Colonic mucosa (tissue), 4 donors: ENCODE measurements around the gene DIPK2B. TPM values are rescaled to one million over a fixed set of nuclear protein-coding genes. Genes with fewer than 3 reads are reported as not detected.

Experiments used
- DNase-seq: peaks from one replicate; pipeline ENCODE4 v3.0.0-alpha.2; 2020
- H3K27ac ChIP-seq: fragments of 200-600 bp; one replicate; pipeline ENCODE4 v1.8.0; 2021
- H3K27me3 ChIP-seq: fragments of 200-600 bp; one replicate; pipeline ENCODE4 v1.8.0; 2021
- H3K36me3 ChIP-seq: fragments of 200-600 bp; one replicate; pipeline ENCODE4 v1.8.0; 2021
- H3K4me1 ChIP-seq: fragments of 200-600 bp; one replicate; pipeline ENCODE4 v1.8.0; 2021; ENCODE audit warnings: mild to moderate bottlenecking
- H3K4me3 ChIP-seq: fragments of 200-600 bp; one replicate; pipeline ENCODE4 v1.8.0; 2021
- H3K9ac ChIP-seq, 2 donors: one replicate each; pipeline ENCODE4 v1.7.0; 2013; ENCODE audit warnings: control low read depth in 2 of 2, low read depth in 2 of 2, low read length in 2 of 2
- H3K9me3 ChIP-seq: fragments of 200-600 bp; one replicate; pipeline ENCODE4 v1.8.0; 2021
- CTCF ChIP-seq: fragments of 200-600 bp; IDR thresholded peaks from one replicate; pipeline ENCODE4 v1.8.0; 2022; ENCODE audit warnings: antibody characterized with exemption, mild to moderate bottlenecking
- intact Hi-C: fragments of 100-400 bp; cut with DNase I; formaldehyde crosslinking; loops from one replicate; pipeline ENCODE4 v1.14.1; 2022
- total RNA-seq, 2 donors: library from RNA; stranded (reverse); fragmentation: NEBNext Ultra II Directional in 1 of 2; extraction: Animal tissue kit (Norgen Biotek cat#: 25700) in 1 of 2; gene quantifications; one replicate each; pipeline ENCODE4 v1.2.1, GENCODE V29; 2021
- donor health status: healthy.
- donor health status: DM: no; HTN: no; CAD: no.
- donor health status: DM: no; HTN: no; CAD: no.

The DIPK2B gene
- total RNA-seq, result 1 to 10 TPM; 1.5 to 2.5 TPM

- H3K4me3 ChIP-seq, result no peak within 1 kb of the TSS
- H3K4me1 ChIP-seq, result peaks cover 7% of the 10 kb centered on the region
- TF ChIP-seq CTCF, result no peak
- H3K9ac ChIP-seq, result no peak within 1 kb of the TSS
- H3K9me3 ChIP-seq, result no peaks in the 10 kb centered on the region
- no peaks in the 10 kb centered on the region for H3K27me3 ChIP-seq
- intact Hi-C loops, result no loop called here
- DNase-seq, result no peak
- H3K27ac ChIP-seq, result no peak within 1 kb of the TSS
- no peaks in the 10 kb centered on the region for H3K36me3 ChIP-seq
Observed at GRCh38 chrX:45200741-45201234, at the start of gene DIPK2B. TSS of gene DIPK2B (minus strand) at chrX:45200876. CDS start at chrX:45200826, 50 bp downstream.

GRCh38 chrX:45240301-45240700 lies 39.6 kb upstream of the DIPK2B start:
- Histone ChIP-seq H3K27me3 (no peaks in the 10 kb centered on the region), H3K9ac (no peak overlapping the region)

GRCh38 chrX:45238489-45238888 lies 37.8 kb upstream of the DIPK2B start:
- intact Hi-C loops, result no loop called here
- Histone ChIP-seq H3K27ac (no peak overlapping the region), H3K9ac (no peak overlapping the region), H3K4me1 (no peaks in the 10 kb centered on the region), H3K9me3 (no peaks in the 10 kb centered on the region), H3K4me3 (no peak overlapping the region), H3K27me3 (no peaks in the 10 kb centered on the region), H3K36me3 (no peaks in the 10 kb centered on the region)
- no peak for TF ChIP-seq CTCF
- DNase-seq, result no peak

More at GRCh38 chrX:45240301-45240700, 39.6 kb upstream of the DIPK2B start:
- no peaks in the 10 kb centered on the region for H3K9me3 ChIP-seq
- no peak overlapping the region for H3K4me3 ChIP-seq
- H3K36me3 ChIP-seq, result no peaks in the 10 kb centered on the region
- intact Hi-C loops, result no loop called here
- DNase-seq, result no peak
- no peak for TF ChIP-seq CTCF
- no peaks in the 10 kb centered on the region for H3K4me1 ChIP-seq
- H3K27ac ChIP-seq, result no peak overlapping the region

- no peaks in the 10 kb centered on the region for H3K36me3 ChIP-seq
- H3K9ac ChIP-seq, result no peak overlapping the region
- H3K9me3 ChIP-seq, result no peaks in the 10 kb centered on the region
- H3K27ac ChIP-seq, result no peak overlapping the region
- H3K4me3 ChIP-seq, result no peak overlapping the region
- DNase-seq, result no peak
- intact Hi-C loops, result no loop called here
- TF ChIP-seq CTCF, result no peak
- H3K27me3 ChIP-seq, result no peaks in the 10 kb centered on the region
- H3K4me1 ChIP-seq, result no peaks in the 10 kb centered on the region
Observed at GRCh38 chrX:45233531-45233930, 32.9 kb upstream of the DIPK2B start.

- intact Hi-C loops, result no loop called here
- no peak for DNase-seq
- H3K9ac ChIP-seq, result no peak overlapping the region
- no peaks in the 10 kb centered on the region for H3K4me1 ChIP-seq
- H3K9me3 ChIP-seq, result no peaks in the 10 kb centered on the region
- no peak for TF ChIP-seq CTCF
- no peak overlapping the region for H3K4me3 ChIP-seq
- H3K27ac ChIP-seq, result no peak overlapping the region
- no peaks in the 10 kb centered on the region for H3K36me3 ChIP-seq
- H3K27me3 ChIP-seq, result no peaks in the 10 kb centered on the region
Observed at GRCh38 chrX:45232139-45232538, 31.5 kb upstream of the DIPK2B start.
